ENCODE data around the gene ERBB3.

The ERBB3 gene

DNA sequence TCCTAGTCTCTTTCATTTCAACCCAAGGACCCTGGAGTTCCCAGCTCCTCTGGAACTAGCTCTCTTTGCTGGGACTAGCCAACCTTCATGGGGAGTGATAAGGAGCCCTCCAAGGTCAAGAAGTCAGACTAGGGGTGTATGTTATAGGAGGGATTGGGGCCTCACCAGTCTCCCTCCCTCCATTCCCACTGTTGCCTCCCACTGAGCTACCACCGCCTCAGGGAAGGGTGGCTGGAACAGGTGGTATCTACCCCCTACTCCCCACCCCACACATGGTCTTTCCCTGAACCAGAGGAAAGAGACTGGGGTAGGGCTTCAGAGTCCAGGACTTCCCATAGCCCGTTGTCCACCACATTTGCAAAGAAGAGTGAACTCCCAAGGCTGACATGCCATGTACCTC is 2.4 kb downstream of the ERBB3 start:
- peak overlapping the region; percentile 99 for H3K27ac ChIP-seq
- TF ChIP-seq ZFX (IDR thresholded peaks at IDR 0.05; ENCODE audit: borderline replicate concordance), result no peak
- TF ChIP-seq, protein P1, sequence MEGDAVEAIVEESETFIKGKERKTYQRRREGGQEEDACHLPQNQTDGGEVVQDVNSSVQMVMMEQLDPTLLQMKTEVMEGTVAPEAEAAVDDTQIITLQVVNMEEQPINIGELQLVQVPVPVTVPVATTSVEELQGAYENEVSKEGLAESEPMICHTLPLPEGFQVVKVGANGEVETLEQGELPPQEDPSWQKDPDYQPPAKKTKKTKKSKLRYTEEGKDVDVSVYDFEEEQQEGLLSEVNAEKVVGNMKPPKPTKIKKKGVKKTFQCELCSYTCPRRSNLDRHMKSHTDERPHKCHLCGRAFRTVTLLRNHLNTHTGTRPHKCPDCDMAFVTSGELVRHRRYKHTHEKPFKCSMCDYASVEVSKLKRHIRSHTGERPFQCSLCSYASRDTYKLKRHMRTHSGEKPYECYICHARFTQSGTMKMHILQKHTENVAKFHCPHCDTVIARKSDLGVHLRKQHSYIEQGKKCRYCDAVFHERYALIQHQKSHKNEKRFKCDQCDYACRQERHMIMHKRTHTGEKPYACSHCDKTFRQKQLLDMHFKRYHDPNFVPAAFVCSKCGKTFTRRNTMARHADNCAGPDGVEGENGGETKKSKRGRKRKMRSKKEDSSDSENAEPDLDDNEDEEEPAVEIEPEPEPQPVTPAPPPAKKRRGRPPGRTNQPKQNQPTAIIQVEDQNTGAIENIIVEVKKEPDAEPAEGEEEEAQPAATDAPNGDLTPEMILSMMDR (IDR thresholded peaks at IDR 0.05), result no peak

DNA sequence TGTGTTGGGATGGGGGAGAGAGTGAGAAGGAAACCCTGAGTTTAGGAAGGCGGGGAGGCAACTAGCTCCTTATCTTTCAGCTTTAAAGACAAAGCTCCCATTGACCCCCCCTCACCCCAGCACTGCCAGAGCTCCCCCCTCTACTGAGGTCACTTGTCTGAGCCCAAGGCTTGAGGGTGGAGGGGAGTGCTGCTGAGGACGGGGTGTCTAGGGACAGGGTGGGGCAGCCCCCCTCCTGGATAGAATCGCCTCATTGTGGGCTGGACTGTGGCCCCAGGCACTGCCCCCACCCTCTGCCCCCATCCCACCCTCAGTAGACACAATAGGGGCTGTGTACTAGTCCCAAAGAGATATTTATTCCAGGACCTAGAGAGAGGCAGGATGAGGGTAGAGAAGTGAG is 3.0 kb downstream of the ERBB3 start:
- peak overlapping the region; percentile 99 for H3K27ac ChIP-seq
- TF ChIP-seq ZFX (IDR thresholded peaks at IDR 0.05; ENCODE audit: borderline replicate concordance), result no peak
- TF ChIP-seq, protein P1 (IDR thresholded peaks at IDR 0.05), result no peak

DNA sequence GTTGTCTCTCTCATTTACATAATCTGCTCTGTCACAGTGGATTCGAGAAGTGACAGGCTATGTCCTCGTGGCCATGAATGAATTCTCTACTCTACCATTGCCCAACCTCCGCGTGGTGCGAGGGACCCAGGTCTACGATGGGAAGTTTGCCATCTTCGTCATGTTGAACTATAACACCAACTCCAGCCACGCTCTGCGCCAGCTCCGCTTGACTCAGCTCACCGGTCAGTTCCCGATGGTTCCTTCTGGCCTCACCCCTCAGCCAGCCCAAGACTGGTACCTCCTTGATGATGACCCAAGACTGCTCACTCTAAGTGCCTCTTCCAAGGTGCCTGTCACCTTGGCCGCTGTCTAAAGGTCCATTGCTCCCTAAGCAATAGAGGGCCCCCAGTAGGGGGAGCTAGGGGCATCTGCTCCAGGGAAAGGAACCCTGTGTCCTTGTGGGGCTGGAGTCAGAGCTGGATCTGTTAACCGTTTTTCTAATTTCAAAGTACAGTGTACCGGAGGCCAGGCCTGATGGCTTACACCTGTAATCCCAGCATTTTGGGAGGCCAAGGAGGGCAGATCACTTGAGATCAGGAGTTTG is 5.1 kb downstream of the ERBB3 start:
- no peak for TF ChIP-seq ZFX (IDR thresholded peaks at IDR 0.05; ENCODE audit: borderline replicate concordance)
- TF ChIP-seq, protein P1 (IDR thresholded peaks at IDR 0.05), result peak; percentile 57
- H3K27ac ChIP-seq, result peak overlapping the region; percentile 99

DNA sequence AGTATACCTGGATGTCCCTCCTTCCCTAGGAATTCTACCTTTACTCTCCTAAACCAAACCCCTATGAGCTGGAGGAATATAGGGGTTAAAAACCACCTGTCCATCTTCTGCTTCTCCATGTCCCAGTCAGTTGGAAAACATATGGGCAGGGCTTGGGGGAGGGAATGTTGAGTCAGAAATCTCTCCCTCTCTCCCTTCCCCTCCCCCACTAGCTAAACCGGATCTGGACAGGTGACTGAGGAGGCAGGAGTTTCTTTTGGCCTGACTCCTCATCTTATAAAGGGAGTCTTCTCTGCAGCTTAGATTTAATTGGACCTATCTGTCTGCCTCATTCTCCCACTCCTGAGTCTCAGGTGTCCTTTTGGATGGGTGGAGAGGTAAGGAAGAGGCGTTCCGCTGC is 6.1 kb downstream of the ERBB3 start:
- peak overlapping the region; percentile 99 for H3K27ac ChIP-seq
- TF ChIP-seq, protein P1 (IDR thresholded peaks at IDR 0.05), result no peak
- TF ChIP-seq ZFX (IDR thresholded peaks at IDR 0.05; ENCODE audit: borderline replicate concordance), result no peak

DNA sequence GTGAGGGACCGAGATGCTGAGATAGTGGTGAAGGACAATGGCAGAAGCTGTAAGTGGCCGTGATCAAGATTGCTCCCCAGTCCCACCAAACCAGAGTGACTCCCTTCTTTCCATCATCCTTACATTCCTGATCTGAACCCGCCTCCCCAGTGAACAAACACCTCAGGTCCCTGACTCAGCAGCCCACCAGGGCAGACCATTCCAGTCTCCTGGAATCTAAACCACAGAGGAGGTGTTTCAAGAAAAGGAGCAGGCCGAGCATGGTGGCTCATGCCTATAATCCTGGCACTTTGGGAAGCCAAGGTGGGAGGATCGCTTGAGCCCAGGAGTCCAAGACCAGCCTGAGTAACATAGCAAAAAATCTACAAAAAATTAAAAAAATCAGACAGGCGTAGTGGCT is 6.6 kb downstream of the ERBB3 start:
- H3K27ac ChIP-seq, result peak overlapping the region; percentile 99

DNA sequence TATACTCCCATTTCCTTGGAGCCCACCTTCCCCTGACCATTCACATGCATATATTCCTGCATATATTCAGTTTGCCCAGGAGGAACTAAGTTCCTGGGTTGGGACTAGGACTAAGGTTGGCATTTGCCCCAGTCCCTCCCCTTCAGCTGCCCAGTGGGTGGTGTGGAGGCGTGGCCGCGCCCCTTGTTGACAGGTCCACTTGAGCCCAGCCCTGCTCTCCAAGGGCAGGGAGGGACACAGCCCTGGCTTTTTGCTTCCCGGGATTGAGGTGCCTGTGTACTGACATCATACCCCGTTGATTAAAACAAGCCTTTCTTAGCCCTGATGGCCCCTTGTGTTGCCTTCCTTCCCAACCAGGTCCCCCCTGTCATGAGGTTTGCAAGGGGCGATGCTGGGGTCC is 7.3 kb downstream of the ERBB3 start:
- no peak for TF ChIP-seq ZFX (IDR thresholded peaks at IDR 0.05; ENCODE audit: borderline replicate concordance)
- TF ChIP-seq, protein P1 (IDR thresholded peaks at IDR 0.05), result no peak
- H3K27ac ChIP-seq, result peak overlapping the region; percentile 99

More for the DNA sequence above, 6.6 kb downstream of the ERBB3 start:
- TF ChIP-seq, protein P1 (IDR thresholded peaks at IDR 0.05), result no peak
- no peak for TF ChIP-seq ZFX (IDR thresholded peaks at IDR 0.05; ENCODE audit: borderline replicate concordance)

DNA sequence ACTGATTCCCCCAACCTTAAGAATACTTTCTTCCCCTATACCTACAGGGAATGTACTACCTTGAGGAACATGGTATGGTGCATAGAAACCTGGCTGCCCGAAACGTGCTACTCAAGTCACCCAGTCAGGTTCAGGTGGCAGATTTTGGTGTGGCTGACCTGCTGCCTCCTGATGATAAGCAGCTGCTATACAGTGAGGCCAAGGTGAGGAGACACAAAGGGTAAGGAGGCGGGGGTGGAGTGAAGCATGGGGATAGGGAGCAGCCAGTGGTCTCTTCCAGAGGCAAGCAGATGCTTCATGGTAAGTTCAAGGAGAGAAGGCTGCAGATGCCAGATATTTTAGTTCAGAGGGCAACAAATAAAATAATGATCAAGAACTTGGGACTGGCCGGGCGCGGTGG is 17.8 kb downstream of the ERBB3 start:
- TF ChIP-seq, protein P1 (IDR thresholded peaks at IDR 0.05), result no peak
- TF ChIP-seq ZFX (IDR thresholded peaks at IDR 0.05; ENCODE audit: borderline replicate concordance), result no peak
- H3K27ac ChIP-seq, result no peak overlapping the region

Data from 22Rv1 (cell line).